GM18858 (cell line): Measurements from ENCODE around the gene MROH8.
"Not testable (repeated sequence)": the region's sequence is repeated elsewhere in the genome, so short reads cannot be mapped to it uniquely, and the experiment has no call there.

Experiments
- ATAC-seq: cut with Tn5 transposase; IDR thresholded peaks from one replicate; pipeline ENCODE4 v1.9.1; 2021; ENCODE audit not compliant: unreplicated experiment

The MROH8 gene

GRCh38 chr20:37095599-37096414, 83.5 kb downstream of the MROH8 start, which contains the start of gene RBL1:
TSS of gene RBL1 (minus strand) at chr20:37095997. CDS start at chr20:37095928, 69 bp downstream.
- no peak for ATAC-seq

- no peak for ATAC-seq
These were observed 84.2 kb downstream of the MROH8 start for GRCh38 chr20:37095108-37095598.

- no peak for ATAC-seq
These were observed 88.9 kb downstream of the MROH8 start for GRCh38 chr20:37090407-37090806.

GRCh38 chr20:37081717-37082289, 97.5 kb downstream of the MROH8 start:
- ATAC-seq, result no peak

GRCh38 chr20:37077009-37077408, 102.3 kb downstream of the MROH8 start:
- no peak for ATAC-seq

- ATAC-seq, result no peak
These were observed 103.2 kb downstream of the MROH8 start for GRCh38 chr20:37075932-37076685.

- ATAC-seq, result no peak
These were observed 106.8 kb downstream of the MROH8 start for GRCh38 chr20:37072293-37073196.

GRCh38 chr20:37071481-37071911, 107.9 kb downstream of the MROH8 start:
- ATAC-seq, result no peak

GRCh38 chr20:37069563-37069962, 109.8 kb downstream of the MROH8 start:
- ATAC-seq, result not testable (repeated sequence)

GRCh38 chr20:37066168-37066567, 113.2 kb downstream of the MROH8 start:
- ATAC-seq, result no peak

GRCh38 chr20:37055276-37055675, 124.1 kb downstream of the MROH8 start:
- no peak for ATAC-seq

- no peak for ATAC-seq
These were observed 126.0 kb downstream of the MROH8 start for GRCh38 chr20:37053230-37053950.
